Retinal pigment epithelial cell (primary cell): Measurements from ENCODE around the gene ATP9B.

Source experiments
- DNase-seq: peaks from one replicate; pipeline ENCODE4 v3.0.0-alpha.2; 2010; ENCODE audit warnings: low read depth
- H3K4me3 ChIP-seq: 2 replicates; pipeline ENCODE4 v1.5.1; 2011; ENCODE audit warnings: mild to moderate bottlenecking, low read length, control low read depth, moderate library complexity
- TF ChIP-seq, protein P1 (sequence below): conservative IDR thresholded peaks from 2 replicates; pipeline ENCODE4 v1.5.1; 2011; ENCODE audit warnings: low read depth, low read length, control low read depth, inconsistent platforms

ATP9B gene

GRCh38 chr18:79182047-79182713, 113.0 kb downstream of the ATP9B start:
- H3K4me3 ChIP-seq, result no peak overlapping the region
- TF ChIP-seq, protein P1, sequence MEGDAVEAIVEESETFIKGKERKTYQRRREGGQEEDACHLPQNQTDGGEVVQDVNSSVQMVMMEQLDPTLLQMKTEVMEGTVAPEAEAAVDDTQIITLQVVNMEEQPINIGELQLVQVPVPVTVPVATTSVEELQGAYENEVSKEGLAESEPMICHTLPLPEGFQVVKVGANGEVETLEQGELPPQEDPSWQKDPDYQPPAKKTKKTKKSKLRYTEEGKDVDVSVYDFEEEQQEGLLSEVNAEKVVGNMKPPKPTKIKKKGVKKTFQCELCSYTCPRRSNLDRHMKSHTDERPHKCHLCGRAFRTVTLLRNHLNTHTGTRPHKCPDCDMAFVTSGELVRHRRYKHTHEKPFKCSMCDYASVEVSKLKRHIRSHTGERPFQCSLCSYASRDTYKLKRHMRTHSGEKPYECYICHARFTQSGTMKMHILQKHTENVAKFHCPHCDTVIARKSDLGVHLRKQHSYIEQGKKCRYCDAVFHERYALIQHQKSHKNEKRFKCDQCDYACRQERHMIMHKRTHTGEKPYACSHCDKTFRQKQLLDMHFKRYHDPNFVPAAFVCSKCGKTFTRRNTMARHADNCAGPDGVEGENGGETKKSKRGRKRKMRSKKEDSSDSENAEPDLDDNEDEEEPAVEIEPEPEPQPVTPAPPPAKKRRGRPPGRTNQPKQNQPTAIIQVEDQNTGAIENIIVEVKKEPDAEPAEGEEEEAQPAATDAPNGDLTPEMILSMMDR, result no peak
- DNase-seq, result no peak

GRCh38 chr18:79185648-79186047, 116.5 kb downstream of the ATP9B start:
- DNase-seq, result no peak
- no peak overlapping the region for H3K4me3 ChIP-seq
- TF ChIP-seq, protein P1, result no peak

DNA sequence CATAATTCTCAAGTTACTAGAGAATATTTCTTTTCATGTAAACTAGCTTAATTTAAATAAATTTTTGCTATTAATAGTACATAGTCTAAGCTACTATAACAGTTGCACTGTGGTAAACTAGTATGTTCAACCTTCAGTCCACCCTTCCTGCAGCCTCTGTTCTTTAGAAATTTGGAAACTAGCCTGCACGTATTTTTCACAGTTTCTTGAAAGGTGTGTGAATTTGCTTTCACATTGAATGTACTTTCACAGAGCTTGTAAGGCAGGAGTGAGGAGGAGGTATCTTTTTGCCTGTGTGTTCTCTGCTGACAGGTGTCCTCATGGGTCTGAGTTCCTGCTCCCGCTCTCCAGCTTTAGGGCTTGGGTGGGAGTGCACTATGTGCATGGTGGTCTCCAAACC, 117.5 kb downstream of the ATP9B start:
- no peak for DNase-seq
- TF ChIP-seq, protein P1, result no peak
- no peak overlapping the region for H3K4me3 ChIP-seq

DNA sequence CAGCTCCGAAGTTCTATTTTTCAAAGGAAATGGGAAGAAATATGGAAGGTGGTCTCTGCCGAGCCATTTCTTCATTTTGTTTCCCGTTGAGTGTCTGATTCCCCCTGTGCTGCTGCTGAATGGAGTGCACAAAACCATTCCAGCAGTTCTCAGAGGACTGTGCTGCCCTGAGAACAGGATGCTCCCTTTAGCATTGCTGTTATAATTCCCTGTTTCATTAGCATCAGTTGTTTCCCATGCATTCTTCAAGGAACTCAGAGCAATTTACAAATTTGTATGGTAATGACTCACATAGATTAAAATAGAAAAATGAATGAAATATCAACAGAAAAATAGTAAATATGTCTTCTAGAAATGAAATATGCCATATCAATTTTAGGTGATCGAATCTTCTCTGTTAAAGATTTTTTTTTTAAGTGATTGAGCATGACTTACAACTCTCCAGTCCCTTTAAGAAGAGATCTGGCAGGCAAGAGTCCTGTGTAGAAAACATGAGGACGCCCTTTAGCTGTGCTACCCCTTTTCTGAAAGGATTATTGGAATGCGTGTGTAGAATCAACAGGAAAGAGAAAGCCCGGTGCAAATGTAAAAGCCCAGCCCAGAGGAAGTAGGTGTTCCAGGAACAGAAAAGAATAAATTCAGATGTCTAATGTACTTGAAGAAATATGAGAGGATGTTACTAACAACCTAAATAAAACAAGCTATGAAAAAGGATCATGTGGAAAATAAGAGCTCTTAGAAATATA, 118.5 kb downstream of the ATP9B start:
- no peak for DNase-seq
- TF ChIP-seq, protein P1, result no peak
- no peak overlapping the region for H3K4me3 ChIP-seq

- TF ChIP-seq, protein P1, result no peak
- H3K4me3 ChIP-seq, result no peak overlapping the region
Observed at GRCh38 chr18:79191418-79191817, 122.2 kb downstream of the ATP9B start.

GRCh38 chr18:79191956-79192355, 122.8 kb downstream of the ATP9B start:
- TF ChIP-seq, protein P1, result no peak
- H3K4me3 ChIP-seq, result no peak overlapping the region
- no peak for DNase-seq

More at GRCh38 chr18:79191418-79191817, 122.2 kb downstream of the ATP9B start:
- DNase-seq, result no peak

DNA sequence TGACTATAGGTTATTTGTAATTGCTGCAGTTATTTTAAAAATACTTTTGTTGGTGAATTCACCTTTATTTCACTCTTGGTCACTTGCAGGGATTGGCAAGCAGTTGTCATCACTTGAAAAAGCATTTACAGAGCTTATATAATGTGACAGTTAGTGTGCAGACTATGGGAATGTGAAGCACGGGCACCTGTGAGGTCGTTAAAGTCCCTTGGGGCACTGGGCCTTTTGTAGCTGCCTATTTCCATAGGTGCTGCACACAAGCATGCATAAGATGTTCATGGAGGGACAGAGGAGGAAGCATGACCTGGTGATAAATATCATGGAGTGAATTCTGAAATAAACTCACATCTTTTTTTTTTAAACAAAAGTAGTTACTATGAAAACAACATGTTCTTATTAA, 124.6 kb downstream of the ATP9B start:
- H3K4me3 ChIP-seq, result no peak overlapping the region
- DNase-seq, result no peak
- TF ChIP-seq, protein P1, result no peak
